Esophagus squamous epithelium (tissue), 4 donors: ENCODE results near the gene COL24A1.

ENCODE experiments used
- POLR2A ChIP-seq, 4 donors: fragments of 450-650 bp; IDR thresholded peaks; one replicate each; pipeline ENCODE4 v1.6.1; 2017; ENCODE audit warnings: antibody characterized with exemption in 4 of 4, mild to moderate bottlenecking in 4 of 4, moderate library complexity in 3 of 4
- TF ChIP-seq, protein P1 (sequence below), 6 experiments: fragments of 450-650 bp in 4 of 6; fragments of 200-600 bp in 2 of 6; sonication (generic) in 2 of 6; IDR thresholded peaks; one replicate each; pipeline ENCODE4 v1.5.1; 2016 to 2019; ENCODE audit warnings: antibody characterized with exemption in 6 of 6, mild to moderate bottlenecking in 4 of 6, moderate library complexity in 4 of 6

DNA sequence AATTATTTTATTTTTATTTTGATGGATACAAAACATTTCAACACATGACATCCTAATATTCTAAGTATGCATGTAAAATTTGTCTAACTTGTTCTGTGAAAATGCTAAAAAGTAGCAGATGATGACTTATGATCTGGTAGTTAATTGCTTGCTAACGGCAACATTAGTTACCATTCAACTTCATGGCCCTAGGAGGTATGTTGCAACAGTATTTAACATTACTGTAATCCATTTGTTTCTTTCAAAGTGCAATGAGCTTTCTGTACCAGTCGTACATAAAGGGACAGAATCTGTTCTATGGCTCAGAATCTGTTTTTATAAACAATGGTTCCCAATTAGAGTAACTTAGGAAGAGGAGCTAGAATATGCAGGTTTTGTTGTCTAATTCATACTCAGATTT, 356.8 kb downstream of the COL24A1 start:
- TF ChIP-seq, protein P1, sequence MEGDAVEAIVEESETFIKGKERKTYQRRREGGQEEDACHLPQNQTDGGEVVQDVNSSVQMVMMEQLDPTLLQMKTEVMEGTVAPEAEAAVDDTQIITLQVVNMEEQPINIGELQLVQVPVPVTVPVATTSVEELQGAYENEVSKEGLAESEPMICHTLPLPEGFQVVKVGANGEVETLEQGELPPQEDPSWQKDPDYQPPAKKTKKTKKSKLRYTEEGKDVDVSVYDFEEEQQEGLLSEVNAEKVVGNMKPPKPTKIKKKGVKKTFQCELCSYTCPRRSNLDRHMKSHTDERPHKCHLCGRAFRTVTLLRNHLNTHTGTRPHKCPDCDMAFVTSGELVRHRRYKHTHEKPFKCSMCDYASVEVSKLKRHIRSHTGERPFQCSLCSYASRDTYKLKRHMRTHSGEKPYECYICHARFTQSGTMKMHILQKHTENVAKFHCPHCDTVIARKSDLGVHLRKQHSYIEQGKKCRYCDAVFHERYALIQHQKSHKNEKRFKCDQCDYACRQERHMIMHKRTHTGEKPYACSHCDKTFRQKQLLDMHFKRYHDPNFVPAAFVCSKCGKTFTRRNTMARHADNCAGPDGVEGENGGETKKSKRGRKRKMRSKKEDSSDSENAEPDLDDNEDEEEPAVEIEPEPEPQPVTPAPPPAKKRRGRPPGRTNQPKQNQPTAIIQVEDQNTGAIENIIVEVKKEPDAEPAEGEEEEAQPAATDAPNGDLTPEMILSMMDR (IDR thresholded peaks at IDR 0.05): no peak
- no peak for TF ChIP-seq POLR2A (IDR thresholded peaks at IDR 0.05)
